Upper lobe of right lung (tissue), 1 donor: ENCODE results near the gene DGUOK. TPM values are rescaled to one million over a fixed set of nuclear protein-coding genes. Genes with fewer than 3 reads are reported as not detected.

Experiments
- ATAC-seq: fragments of 200-7000 bp; cut with Tn5 transposase; one replicate; pipeline ENCODE4 v1.9.1; 2020; ENCODE audit warnings: mild to moderate bottlenecking, moderate library complexity
- DNase-seq: peaks from one replicate; pipeline ENCODE4 v3.0.0-alpha.2; 2020
- H3K27ac ChIP-seq: fragments of 200-600 bp; one replicate; pipeline ENCODE4 v1.8.0; 2022
- H3K27me3 ChIP-seq: fragments of 200-600 bp; one replicate; pipeline ENCODE4 v1.8.0; 2022; ENCODE audit warnings: mild to moderate bottlenecking
- H3K36me3 ChIP-seq: fragments of 200-600 bp; one replicate; pipeline ENCODE4 v1.8.0; 2022
- H3K4me1 ChIP-seq: fragments of 200-600 bp; one replicate; pipeline ENCODE4 v1.8.0; 2022
- H3K4me3 ChIP-seq: fragments of 200-600 bp; one replicate; pipeline ENCODE4 v1.8.0; 2022; ENCODE audit warnings: mild to moderate bottlenecking
- H3K9me3 ChIP-seq: fragments of 200-600 bp; one replicate; pipeline ENCODE4 v1.8.0; 2022
- intact Hi-C: fragments of 100-400 bp; cut with DNase I; formaldehyde crosslinking; loops from one replicate; pipeline ENCODE4 v1.11.0; 2022
- total RNA-seq: library from RNA; stranded (reverse); fragmentation: NEBNext Ultra II Directional; extraction: Animal tissue kit (Norgen Biotek cat#: 25700); gene quantifications from one replicate; pipeline ENCODE4 v1.2.1, GENCODE V29; 2021
- TF ChIP-seq, protein P1 (sequence below): fragments of 200-600 bp; IDR thresholded peaks from one replicate; pipeline ENCODE4 v1.8.0; 2022; ENCODE audit warnings: antibody characterized with exemption
- donor health status: DM: no; HTN: yes; CAD: no; lungs with severe emphysema.

DGUOK gene
- total RNA-seq, 1 donor from 2014 or later: 34.4 TPM

DNA sequence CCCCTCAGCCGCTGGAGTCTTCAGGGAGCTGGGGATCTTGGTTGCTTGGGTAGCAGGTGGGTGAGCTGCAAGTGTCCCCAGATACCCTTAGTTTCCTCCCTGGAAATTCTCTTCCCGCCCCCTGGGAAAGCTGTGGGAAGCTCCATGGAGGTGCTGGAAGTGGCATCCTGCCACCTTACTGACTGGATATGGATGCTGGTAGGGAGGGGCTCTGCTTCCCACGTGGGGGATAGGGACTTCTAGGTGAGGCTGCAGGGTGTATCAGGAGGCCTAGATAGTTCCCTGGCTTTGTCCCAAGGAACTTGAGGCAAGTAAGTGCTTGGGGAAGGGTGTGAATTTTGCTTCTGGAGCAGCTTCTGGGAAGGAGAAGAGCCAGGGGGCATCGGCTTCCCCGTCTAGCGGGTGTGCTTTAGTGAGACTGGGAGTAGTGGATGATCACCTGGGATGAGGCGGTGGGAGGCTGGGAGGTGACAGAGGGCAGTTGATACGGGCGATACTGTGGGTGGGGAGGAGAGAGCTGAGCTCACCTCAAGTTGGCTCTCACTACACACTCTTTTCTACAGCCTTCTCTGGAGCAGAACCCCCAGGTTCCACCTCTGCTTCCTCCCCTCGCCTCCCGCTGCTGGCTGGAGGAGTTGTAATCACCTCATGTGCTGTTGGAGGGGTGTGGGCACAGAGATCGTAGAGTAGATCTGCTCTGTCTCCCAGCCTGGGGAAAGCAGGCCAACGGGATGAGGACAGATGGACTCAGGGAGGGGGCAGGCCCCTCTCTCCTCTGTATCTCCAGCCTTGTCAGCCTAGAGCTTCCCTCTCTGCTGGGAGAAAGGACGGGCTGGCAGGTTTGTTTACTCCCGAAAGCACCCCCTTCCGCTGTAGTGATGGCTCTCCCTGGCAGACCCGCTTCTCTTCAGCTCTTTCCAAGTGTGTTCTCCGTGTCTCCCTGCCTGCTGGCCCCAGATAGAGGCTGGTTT, 77.8 kb downstream of the DGUOK start:
- Histone ChIP-seq H3K4me3 (no peak overlapping the region), H3K4me1 (peaks cover 43% of the 10 kb centered on the region), H3K27ac (no peak overlapping the region), H3K36me3 (no peaks in the 10 kb centered on the region), H3K27me3 (no peaks in the 10 kb centered on the region), H3K9me3 (no peaks in the 10 kb centered on the region)
- ATAC-seq (no peak), DNase-seq (peak; percentile 39)
- TF ChIP-seq, protein P1, sequence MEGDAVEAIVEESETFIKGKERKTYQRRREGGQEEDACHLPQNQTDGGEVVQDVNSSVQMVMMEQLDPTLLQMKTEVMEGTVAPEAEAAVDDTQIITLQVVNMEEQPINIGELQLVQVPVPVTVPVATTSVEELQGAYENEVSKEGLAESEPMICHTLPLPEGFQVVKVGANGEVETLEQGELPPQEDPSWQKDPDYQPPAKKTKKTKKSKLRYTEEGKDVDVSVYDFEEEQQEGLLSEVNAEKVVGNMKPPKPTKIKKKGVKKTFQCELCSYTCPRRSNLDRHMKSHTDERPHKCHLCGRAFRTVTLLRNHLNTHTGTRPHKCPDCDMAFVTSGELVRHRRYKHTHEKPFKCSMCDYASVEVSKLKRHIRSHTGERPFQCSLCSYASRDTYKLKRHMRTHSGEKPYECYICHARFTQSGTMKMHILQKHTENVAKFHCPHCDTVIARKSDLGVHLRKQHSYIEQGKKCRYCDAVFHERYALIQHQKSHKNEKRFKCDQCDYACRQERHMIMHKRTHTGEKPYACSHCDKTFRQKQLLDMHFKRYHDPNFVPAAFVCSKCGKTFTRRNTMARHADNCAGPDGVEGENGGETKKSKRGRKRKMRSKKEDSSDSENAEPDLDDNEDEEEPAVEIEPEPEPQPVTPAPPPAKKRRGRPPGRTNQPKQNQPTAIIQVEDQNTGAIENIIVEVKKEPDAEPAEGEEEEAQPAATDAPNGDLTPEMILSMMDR: no peak
- intact Hi-C loops: no loop called here

DNA sequence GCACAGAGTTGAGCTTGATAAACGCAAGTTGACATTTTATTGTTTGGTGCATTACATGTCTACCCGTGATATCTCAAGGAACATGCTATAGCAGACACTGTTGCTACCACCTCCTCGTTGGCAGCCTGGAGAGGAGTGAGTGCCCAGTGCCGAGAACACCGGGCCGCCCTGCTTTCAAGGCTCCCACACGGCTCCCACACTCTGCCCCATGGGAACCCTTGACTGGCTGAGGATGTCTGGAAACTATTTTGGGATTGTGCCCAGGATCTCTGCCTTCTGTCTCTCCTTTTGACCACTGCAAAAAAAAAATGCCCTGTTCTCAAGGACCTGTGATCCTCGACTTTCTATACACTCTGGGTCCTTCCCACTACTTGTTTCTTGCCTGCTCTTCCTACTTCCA, 79.1 kb downstream of the DGUOK start:
- peaks cover 41% of the 10 kb centered on the region for H3K4me1 ChIP-seq
- peak; percentile 19 for DNase-seq
- TF ChIP-seq, protein P1: no peak
- H3K9me3 ChIP-seq: no peaks in the 10 kb centered on the region
- H3K27me3 ChIP-seq: no peaks in the 10 kb centered on the region
- no peak for ATAC-seq
- H3K4me3 ChIP-seq: no peak overlapping the region
- intact Hi-C loops: no loop called here
- no peak overlapping the region for H3K27ac ChIP-seq
- H3K36me3 ChIP-seq: no peaks in the 10 kb centered on the region

DNA sequence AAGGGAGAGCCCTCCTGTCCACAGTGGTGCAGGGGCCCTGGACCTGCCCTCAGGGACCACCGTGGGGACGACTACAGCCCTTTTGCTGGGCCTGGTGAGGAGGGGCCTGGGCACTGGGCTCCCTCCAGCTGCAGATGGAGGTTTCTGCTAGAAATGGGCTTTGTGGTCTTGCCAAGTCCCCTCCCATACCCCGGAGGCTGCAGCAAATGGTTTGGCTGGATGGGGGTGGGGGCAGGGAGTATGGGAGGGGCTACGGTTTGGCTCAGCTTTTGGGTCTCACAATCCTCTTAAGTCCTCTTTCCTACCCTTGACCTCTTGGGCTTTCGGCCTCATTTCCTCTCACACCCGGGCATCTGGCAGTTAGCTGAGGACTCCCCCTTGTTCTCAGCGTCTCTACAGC, 79.8 kb downstream of the DGUOK start:
- Histone ChIP-seq H3K4me1 (peaks cover 38% of the 10 kb centered on the region), H3K27ac (no peak overlapping the region), H3K36me3 (no peaks in the 10 kb centered on the region), H3K9me3 (no peaks in the 10 kb centered on the region), H3K4me3 (no peak overlapping the region), H3K27me3 (no peaks in the 10 kb centered on the region)
- ATAC-seq: no peak
- TF ChIP-seq, protein P1: no peak
- intact Hi-C loops: no loop called here
- peak; percentile 45 for DNase-seq

DNA sequence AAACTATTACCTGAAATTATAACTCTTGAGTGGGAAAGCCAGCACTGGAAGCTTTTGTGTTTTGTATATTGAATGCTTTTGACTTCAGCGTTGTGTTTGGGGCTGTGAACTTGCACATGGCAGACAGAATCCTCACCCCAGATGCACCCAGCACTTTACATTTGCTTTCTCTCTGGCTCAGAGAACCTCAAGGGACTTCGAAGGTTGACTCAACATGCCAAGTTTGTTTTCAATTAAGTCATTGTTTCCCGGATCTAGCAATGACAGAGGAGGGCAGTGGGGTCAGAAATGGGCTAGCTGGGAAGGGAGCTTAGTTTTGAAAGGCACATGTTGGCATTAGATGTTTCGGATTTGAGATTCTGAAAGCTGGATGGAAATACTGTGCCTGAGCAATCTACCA, 80.4 kb downstream of the DGUOK start:
- Histone ChIP-seq H3K27me3 (no peaks in the 10 kb centered on the region), H3K4me3 (no peak overlapping the region), H3K36me3 (no peaks in the 10 kb centered on the region), H3K27ac (no peak overlapping the region), H3K9me3 (no peaks in the 10 kb centered on the region), H3K4me1 (peaks cover 38% of the 10 kb centered on the region)
- intact Hi-C loops: no loop called here
- DNase-seq (no peak), ATAC-seq (no peak)
- TF ChIP-seq, protein P1: no peak

DNA sequence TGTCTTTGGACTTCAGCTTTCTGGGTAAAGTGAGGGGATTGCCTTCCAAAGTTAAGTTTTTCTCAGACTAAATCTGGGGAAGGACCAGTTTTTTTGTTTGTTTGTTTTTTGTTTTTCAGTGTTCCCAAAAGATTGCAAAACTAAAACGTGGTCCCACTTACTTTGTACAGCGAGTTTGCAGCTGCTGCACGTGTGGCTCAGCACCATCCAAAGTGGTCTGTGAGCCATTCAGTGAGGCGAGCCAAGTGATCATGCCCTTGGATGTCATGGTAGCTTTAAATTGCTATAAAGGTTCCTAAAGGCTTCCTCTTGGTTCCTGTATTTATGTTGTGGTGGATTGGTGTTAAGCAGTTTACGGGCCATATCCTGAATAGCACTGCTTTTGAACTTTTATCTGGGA, 81.0 kb downstream of the DGUOK start:
- peak; percentile 4 for DNase-seq
- Histone ChIP-seq H3K27ac (no peak overlapping the region), H3K36me3 (no peaks in the 10 kb centered on the region), H3K4me1 (peaks cover 37% of the 10 kb centered on the region), H3K9me3 (no peaks in the 10 kb centered on the region), H3K27me3 (no peaks in the 10 kb centered on the region), H3K4me3 (no peak overlapping the region)
- intact Hi-C loops: no loop called here
- TF ChIP-seq, protein P1: no peak
- no peak for ATAC-seq

Other genes starting within 250 kb of the DGUOK start
- 19.2 TPM for gene TPRKB, start 189.5 kb upstream of the DGUOK start, total RNA-seq
- gene DUSP11, start 146.8 kb upstream of the DGUOK start, total RNA-seq: 17.9 TPM
- not detected for gene C2orf78, start 142.7 kb upstream of the DGUOK start, total RNA-seq
- 29.9 TPM for gene STAMBP, start 97.9 kb upstream of the DGUOK start, total RNA-seq
- gene ACTG2, start 33.9 kb upstream of the DGUOK start, total RNA-seq: 37.9 TPM
- 19.9 TPM for gene TET3, start 58.0 kb downstream of the DGUOK start, total RNA-seq
- gene BOLA3, start 221.0 kb downstream of the DGUOK start, total RNA-seq: 19.5 TPM